Upper lobe of left lung (tissue), 6 donors: Measurements from ENCODE around the gene CCDC92. TPM values are rescaled to one million over a fixed set of nuclear protein-coding genes. Genes with fewer than 3 reads are reported as not detected.

ENCODE experiments used
- ATAC-seq, 2 donors: fragments of 200-7000 bp; cut with Tn5 transposase; one replicate each; pipeline ENCODE4 v1.9.1; 2022; ENCODE audit warnings: mild to moderate bottlenecking in 2 of 2, moderate library complexity in 2 of 2; ENCODE audit not compliant: low FRiP score in 2 of 2
- DNase-seq, 2 donors: peaks; one replicate each; pipeline ENCODE4 v3.0.0-alpha.2; 2019 to 2020
- H3K27ac ChIP-seq, 4 donors: fragments of 200-600 bp; sonication (generic); one replicate each; pipeline ENCODE4 v1.5.1; 2016 to 2019
- H3K27me3 ChIP-seq, 4 donors: fragments of 200-600 bp; sonication (generic); one replicate each; pipeline ENCODE4 v1.5.1; 2017 to 2019
- H3K36me3 ChIP-seq, 4 donors: fragments of 200-600 bp; sonication (generic); one replicate each; pipeline ENCODE4 v1.5.1; 2016 to 2019
- H3K4me1 ChIP-seq, 4 donors: fragments of 200-600 bp; sonication (generic); one replicate each; pipeline ENCODE4 v1.5.1; 2018 to 2019
- H3K4me3 ChIP-seq, 4 donors: fragments of 200-600 bp; sonication (generic); one replicate each; pipeline ENCODE4 v1.5.1; 2017 to 2019; ENCODE audit warnings: mild to moderate bottlenecking in 2 of 4, moderate library complexity in 1 of 4
- H3K9me3 ChIP-seq, 4 donors: fragments of 200-600 bp; sonication (generic); one replicate each; pipeline ENCODE4 v1.5.1; 2018 to 2019
- EP300 ChIP-seq, 4 donors: sonication (generic); formaldehyde crosslinking; IDR thresholded peaks; one replicate each; pipeline ENCODE4 v1.5.1; 2017; ENCODE audit warnings: antibody characterized with exemption in 4 of 4, control low read depth in 2 of 4
- POLR2A ChIP-seq, 4 donors: fragments of 450-650 bp; IDR thresholded peaks; one replicate each; pipeline ENCODE4 v1.5.1; 2016 to 2017; ENCODE audit warnings: antibody characterized with exemption in 4 of 4, mild to moderate bottlenecking in 2 of 4
- POLR2AphosphoS5 ChIP-seq, 2 donors: sonication (generic); formaldehyde crosslinking; IDR thresholded peaks; one replicate each; pipeline ENCODE4 v1.5.1; 2017; ENCODE audit warnings: antibody characterized with exemption in 2 of 2
- WGBS, 2 donors: methylation state at CpG; one replicate each; pipeline ENCODE4 v1.1.5; 2017 to 2018; 5-methylcytosine and 5-hydroxymethylcytosine counted together
- total RNA-seq, 6 donors: library from RNA; depleted of rRNA in 4 of 6; stranded (reverse); fragments of >200 nt in 4 of 6; gene quantifications; one replicate each; pipeline versions ENCODE4 v1.1.0 to v1.2.1, GENCODE V29; 2016 to 2021
- TF ChIP-seq, protein P1 (sequence below), 6 experiments: fragments of 450-650 bp in 4 of 6; fragments of 200-600 bp in 2 of 6; sonication (generic) in 2 of 6; IDR thresholded peaks; one replicate each; pipeline ENCODE4 v1.5.1; 2016 to 2019; ENCODE audit warnings: antibody characterized with exemption in 6 of 6
- donor health status: DM: no; HTN: no; CAD: no; lungs with moderate emphysema.
- donor health status: DM: no; HTN: yes; CAD: no; lungs with severe emphysema.

The CCDC92 gene
- total RNA-seq, 6 donors from 2014 or later: 33.8 to 48.9 (median 43.7) TPM

DNA sequence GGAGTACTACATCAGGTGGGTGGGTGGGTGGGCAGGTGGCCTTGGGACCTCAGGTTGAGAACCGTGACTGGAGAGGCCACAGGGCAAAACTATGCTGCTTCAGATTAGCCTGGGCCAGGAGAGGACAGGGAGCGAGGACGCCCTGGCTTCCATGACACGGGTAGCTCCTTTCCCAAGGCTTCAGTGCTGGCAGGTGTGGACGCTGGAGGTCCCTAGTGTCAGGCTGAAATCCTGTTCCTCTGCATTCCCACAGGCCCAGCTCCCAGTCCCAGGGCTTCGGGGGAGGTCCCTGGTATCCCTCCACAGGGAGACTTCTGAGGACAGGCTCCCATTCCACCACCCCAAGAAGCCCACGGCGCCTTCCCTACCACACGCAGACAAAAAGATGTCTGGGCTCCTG, 31.6 kb downstream of the CCDC92 start:
- H3K9me3 ChIP-seq: no peaks in the 10 kb centered on the region
- no peak for ATAC-seq
- H3K4me3 ChIP-seq: no peak overlapping the region
- TF ChIP-seq POLR2AphosphoS5 (IDR thresholded peaks at IDR 0.05) (no peak), POLR2A (IDR thresholded peaks at IDR 0.05) (no peak), EP300 (IDR thresholded peaks at IDR 0.05) (no peak)
- TF ChIP-seq, protein P1, sequence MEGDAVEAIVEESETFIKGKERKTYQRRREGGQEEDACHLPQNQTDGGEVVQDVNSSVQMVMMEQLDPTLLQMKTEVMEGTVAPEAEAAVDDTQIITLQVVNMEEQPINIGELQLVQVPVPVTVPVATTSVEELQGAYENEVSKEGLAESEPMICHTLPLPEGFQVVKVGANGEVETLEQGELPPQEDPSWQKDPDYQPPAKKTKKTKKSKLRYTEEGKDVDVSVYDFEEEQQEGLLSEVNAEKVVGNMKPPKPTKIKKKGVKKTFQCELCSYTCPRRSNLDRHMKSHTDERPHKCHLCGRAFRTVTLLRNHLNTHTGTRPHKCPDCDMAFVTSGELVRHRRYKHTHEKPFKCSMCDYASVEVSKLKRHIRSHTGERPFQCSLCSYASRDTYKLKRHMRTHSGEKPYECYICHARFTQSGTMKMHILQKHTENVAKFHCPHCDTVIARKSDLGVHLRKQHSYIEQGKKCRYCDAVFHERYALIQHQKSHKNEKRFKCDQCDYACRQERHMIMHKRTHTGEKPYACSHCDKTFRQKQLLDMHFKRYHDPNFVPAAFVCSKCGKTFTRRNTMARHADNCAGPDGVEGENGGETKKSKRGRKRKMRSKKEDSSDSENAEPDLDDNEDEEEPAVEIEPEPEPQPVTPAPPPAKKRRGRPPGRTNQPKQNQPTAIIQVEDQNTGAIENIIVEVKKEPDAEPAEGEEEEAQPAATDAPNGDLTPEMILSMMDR (IDR thresholded peaks at IDR 0.05): no peak
- WGBS, 2 donors: 95 to 100% methylated on average over 3 to 9 of the region's 9 CpGs
- H3K27ac ChIP-seq: no peak overlapping the region
- H3K27me3 ChIP-seq: no peaks in the 10 kb centered on the region
- peaks cover 0 to 64% (median 45%) of the 10 kb centered on the region in 4 donors for H3K36me3 ChIP-seq
- DNase-seq: no peak
- H3K4me1 ChIP-seq: peaks cover 7 to 24% (median 17%) of the 10 kb centered on the region in 4 donors

DNA sequence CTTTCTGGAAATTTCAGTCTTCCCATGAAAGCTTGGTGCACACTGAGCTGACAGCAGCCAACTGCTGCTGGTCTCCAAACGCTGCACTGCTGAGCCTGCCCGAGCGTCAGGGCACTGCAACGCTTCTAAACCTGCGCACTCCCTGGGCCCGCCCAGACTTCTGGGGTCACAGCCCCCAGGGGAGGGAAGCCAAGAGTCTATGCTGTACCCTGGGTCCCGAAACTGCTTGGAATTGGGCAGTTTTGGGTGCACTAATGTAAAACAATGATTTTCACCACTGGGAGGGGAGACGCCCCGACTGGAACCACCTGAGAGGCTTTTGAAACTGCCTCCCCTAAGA, 32.0 kb downstream of the CCDC92 start:
- H3K4me3 ChIP-seq: no peak overlapping the region
- DNase-seq (no peak), ATAC-seq (no peak)
- H3K36me3 ChIP-seq: peaks cover 0 to 66% (median 45%) of the 10 kb centered on the region in 4 donors
- TF ChIP-seq POLR2AphosphoS5 (IDR thresholded peaks at IDR 0.05): no peak
- no peaks in the 10 kb centered on the region for H3K9me3 ChIP-seq
- H3K4me1 ChIP-seq: peaks cover 7 to 28% (median 18%) of the 10 kb centered on the region in 4 donors
- no peaks in the 10 kb centered on the region for H3K27me3 ChIP-seq
- 93 to 96% methylated on average over 6 to 9 of the region's 9 CpGs for WGBS, 2 donors
- H3K27ac ChIP-seq: no peak overlapping the region

DNA sequence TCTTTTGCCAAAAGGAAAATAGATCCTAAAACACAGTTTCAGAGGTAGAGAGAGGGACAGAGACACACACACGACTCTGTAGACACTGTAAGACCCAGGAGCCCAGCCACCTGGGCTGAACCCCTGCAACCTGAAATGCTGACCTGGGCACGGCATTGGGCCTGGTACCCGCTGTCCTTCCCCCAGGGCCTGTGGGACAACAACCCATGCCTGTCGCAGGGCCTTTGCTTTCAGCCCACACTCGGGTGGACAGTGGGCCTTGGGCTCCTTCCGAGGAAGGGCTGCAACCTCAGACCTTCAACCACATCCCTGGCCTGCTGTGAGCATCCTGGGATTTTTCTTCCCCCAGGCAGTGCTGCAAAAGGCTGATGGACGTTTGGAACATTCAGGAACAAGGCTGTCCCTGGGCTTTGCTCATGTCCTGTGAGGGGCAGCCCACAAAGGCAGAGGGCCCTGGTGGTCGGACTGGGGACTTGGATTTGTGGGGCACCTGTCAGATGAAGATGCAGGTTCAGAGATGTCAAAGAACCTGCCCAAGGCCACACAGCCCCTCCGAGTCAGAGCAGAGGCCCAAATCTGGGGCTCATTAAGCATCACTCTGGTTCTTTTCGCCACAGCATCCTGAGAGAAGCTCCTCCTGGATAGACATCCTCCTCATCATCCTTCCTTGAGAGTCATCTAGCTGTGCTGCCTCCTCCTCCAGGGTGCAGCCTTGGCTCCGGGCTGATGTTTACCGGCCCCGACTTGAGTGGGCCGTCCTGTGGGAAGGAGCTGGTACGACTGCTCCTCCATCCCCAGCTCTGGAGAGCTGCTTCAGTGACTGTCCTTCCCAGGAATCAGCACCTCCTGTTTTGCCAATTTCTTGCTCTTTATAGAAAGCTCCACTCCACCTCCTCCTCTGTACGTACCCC, 32.7 kb downstream of the CCDC92 start:
- Histone ChIP-seq H3K9me3 (no peaks in the 10 kb centered on the region), H3K4me1 (peaks cover 7 to 35% (median 22%) of the 10 kb centered on the region in 4 donors), H3K27ac (no peak overlapping the region), H3K4me3 (no peak overlapping the region), H3K27me3 (no peaks in the 10 kb centered on the region), H3K36me3 (peaks cover 0 to 66% (median 44%) of the 10 kb centered on the region in 4 donors)
- DNase-seq (peak in 1 of 2 donors; percentile 16), ATAC-seq (no peak)
- 69 to 86% methylated on average over 8 to 16 of the region's 16 CpGs for WGBS, 2 donors
- TF ChIP-seq POLR2A (IDR thresholded peaks at IDR 0.05) (no peak), POLR2AphosphoS5 (IDR thresholded peaks at IDR 0.05) (no peak), EP300 (IDR thresholded peaks at IDR 0.05) (no peak)
- TF ChIP-seq, protein P1 (IDR thresholded peaks at IDR 0.05): no peak

DNA sequence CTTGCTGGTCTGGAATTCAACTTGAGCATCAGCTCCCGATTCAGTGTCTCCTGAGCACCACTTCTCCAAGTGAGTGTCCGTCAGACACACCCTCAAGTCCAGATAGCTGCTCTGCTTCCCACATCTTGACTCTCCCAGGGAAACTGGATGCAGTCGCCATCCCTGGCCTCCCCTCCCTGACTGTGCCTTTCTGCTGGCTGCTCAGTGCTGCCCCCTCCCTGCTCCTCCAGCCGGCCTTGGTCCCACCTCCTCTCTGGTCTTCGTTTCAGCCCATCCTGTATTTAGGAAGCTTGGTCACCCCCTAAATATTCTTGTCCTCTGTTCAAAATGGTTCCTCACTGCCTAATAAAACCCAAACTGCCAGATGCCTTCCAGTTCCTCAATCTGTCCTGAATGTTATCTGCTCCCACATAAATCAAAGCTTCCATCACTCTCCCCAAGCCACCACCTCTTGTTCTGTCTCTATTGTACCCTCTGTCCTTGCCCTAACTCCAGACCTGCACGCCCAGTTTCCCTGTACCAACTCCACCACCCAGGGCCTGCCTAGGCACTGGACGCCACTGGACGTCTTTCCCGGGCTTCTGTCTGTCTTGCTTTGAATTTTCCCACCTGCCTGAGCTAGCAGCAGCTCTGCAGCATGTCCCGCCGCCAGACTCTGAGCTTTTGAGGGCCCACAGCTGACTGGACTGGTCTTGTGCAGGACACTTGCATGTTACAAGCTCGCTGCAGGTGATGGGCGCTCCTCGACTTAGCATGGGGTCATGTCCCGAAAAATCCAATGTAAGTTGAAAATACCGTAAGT, 33.8 kb downstream of the CCDC92 start:
- WGBS, 2 donors: 86 to 90% methylated on average over 16 of the region's 16 CpGs

More for the DNA sequence above, 33.8 kb downstream of the CCDC92 start:
- Histone ChIP-seq H3K4me3 (no peak overlapping the region), H3K4me1 (peaks cover 7 to 39% (median 26%) of the 10 kb centered on the region in 4 donors), H3K36me3 (peaks cover 0 to 65% (median 40%) of the 10 kb centered on the region in 4 donors), H3K27me3 (no peaks in the 10 kb centered on the region), H3K27ac (peak overlapping the region; percentile 29 to 64 (median 43)), H3K9me3 (no peaks in the 10 kb centered on the region)
- ATAC-seq: no peak
- no peak for TF ChIP-seq POLR2A (IDR thresholded peaks at IDR 0.05)
- TF ChIP-seq POLR2AphosphoS5 (IDR thresholded peaks at IDR 0.05): no peak
- no peak for TF ChIP-seq EP300 (IDR thresholded peaks at IDR 0.05)
- TF ChIP-seq, protein P1 (IDR thresholded peaks at IDR 0.05): peak in 2 of 6 experiments; percentile 12 to 13
- no peak for DNase-seq
